ENCODE measurements around the gene GBP6. TPM values are rescaled to one million over a fixed set of nuclear protein-coding genes. Genes with fewer than 3 reads are reported as not detected.
"Not testable (repeated sequence)": the region's sequence is repeated elsewhere in the genome, so short reads cannot be mapped to it uniquely, and the experiment has no call there.

The GBP6 gene
- total RNA-seq, 1 donor from 2014 or later: 0.65 TPM

DNA sequence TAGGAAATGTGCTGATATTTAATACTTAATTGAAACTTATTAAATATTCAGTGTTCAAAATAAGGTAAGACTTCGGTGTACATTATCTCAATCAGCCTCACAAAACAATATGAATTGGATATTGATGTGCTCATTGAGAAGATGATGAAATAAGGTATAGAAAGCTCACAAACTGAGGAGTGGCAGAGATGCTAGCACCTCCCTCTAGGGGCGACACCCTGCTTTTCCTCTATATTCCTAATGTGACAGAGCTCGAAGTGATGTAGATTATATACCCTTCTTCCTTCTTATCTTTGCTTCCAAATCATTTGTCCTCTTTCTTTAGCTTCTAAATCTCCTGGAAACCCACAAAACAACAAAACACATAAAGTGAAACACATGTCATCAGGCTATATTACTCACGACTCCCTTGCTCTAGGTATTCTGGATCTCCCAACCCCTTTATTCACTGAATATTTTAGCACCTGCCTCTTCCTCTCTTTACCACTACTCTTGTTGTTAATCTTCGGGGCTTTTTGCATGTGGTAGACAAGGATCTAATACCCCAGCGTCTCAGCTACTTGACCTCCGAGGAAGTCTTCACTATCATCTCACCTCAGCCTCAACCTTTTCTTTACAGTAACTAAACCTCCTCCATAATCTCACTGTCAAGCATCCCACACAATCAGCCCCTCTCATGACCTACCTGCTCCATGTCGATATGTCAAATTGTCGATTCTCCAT lies 70.4 kb downstream of the GBP6 start:
- DNase-seq (ENCODE audit: low spot score); H3K27me3 Mint-ChIP-seq (ENCODE audit: insufficient read depth); H3K27ac Mint-ChIP-seq; H3K4me1 Mint-ChIP-seq (ENCODE audit: low read depth); H3K36me3 Mint-ChIP-seq (ENCODE audit: low read depth); H3K4me3 Mint-ChIP-seq: not testable (repeated sequence)
- H3K9me3 Mint-ChIP-seq: peaks cover 12% of the 10 kb centered on the region
- intact Hi-C loops (cut with micrococcal nuclease): loop anchor here (1.0 to 5.0 kb wide), 6 partner anchors 17 to 388 kb away; no protein-coding TSS in a partner anchor

Other genes starting within 250 kb of the GBP6 start
- gene GBP2, start 237.9 kb upstream of the GBP6 start, total RNA-seq: 225 and 229 TPM in 2 replicates
- gene GBP7, start 188.1 kb upstream of the GBP6 start, total RNA-seq: not detected in 2 replicates
- gene GBP4, start 165.1 kb upstream of the GBP6 start, total RNA-seq: 36.8 and 37.5 TPM in 2 replicates
- gene GBP5, start 91.2 kb upstream of the GBP6 start, total RNA-seq: 145 and 154 TPM in 2 replicates
- gene LRRC8B, start 160.8 kb downstream of the GBP6 start, total RNA-seq: 62.3 and 69.9 TPM in 2 replicates

All from activated T-helper 1 cell treated with anti-CD3 and anti-CD28 coated beads, Interleukin-12 subunit alpha, Interleukin-12 subunit beta, Interleukin-2, Interleukin-4 antibody, amounts not matched to agents 30 ng/mL and 10 ng/mL and 1 ng/mL, durations not matched to agents 14 hours and 24 hours and 36 hours (primary cell).